GM18499 (cell line): ENCODE measurements around the gene PUDP.
"Not testable (repeated sequence)": the region's sequence is repeated elsewhere in the genome, so short reads cannot be mapped to it uniquely, and the experiment has no call there.

ENCODE experiments used
- ATAC-seq: cut with Tn5 transposase; IDR thresholded peaks from one replicate; pipeline ENCODE4 v1.9.1; 2021; ENCODE audit warnings: moderate number of reproducible peaks; ENCODE audit not compliant: insufficient read depth, unreplicated experiment

PUDP gene

DNA sequence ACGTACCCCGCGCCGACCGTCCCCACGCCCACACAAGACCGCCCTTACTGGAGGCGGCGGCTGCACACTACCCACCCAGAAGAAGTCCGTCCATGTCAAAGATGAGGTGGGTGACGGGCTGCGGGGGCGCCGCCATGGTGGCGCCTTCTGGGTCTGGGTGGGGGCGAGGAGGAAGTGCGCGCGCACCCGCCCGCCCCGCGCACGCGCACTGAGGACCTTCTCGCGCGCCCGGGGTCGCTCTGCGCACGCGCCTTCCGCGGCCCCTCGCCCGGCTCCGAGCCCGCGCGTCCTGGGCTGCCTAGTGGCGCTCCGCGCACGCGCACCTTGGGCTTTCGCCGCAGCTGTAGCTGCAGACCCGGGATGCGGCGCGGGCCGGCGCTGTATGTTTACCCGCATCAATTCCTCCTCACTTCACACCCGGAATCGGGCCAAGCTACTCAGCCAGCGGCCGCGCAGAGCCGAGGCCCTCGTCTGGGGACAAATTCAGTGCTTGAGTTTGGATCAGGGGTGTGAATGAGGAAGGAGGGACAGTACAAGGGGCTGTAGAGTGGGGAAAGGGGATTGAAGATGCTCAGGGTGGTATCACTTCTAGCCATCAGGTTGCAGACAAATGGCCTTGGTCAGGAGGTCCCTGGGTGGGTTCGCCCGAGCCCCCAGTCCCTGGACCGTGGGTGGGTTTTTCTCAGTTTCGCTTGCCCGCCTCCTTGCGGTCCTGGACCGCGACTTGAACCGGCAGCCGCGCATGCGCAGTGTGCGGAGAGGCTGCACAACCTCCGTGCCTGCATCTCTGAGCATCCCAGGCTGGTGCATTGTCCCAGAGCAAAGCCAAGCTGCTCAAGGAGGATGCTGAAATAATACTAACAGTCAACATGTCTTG lies at the start of gene PUDP:
PUDP (minus strand) TSS at position 176 of the 877 bp plus-strand sequence; CDS start at position 136, 40 bp downstream.
- ATAC-seq, result peak; percentile 51

DNA sequence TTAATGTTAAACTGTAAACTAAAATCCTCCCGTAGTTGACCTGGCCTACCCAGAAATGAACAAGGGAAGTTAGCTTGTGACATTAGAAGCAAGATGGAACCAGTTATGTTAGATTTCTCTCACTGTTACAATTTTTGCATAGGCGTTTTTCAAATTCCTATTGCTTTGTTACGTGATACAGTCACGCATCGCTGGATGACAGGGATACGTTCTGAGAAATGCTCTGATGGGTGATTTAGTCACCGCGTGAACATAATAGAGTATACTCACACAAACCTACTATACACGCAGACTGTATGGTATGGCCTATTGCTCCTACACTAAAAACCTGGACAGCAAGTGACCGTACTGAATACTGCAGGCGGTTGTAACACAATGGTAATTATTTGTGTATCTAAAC lies 46.7 kb upstream of the PUDP start:
- no peak for ATAC-seq

DNA sequence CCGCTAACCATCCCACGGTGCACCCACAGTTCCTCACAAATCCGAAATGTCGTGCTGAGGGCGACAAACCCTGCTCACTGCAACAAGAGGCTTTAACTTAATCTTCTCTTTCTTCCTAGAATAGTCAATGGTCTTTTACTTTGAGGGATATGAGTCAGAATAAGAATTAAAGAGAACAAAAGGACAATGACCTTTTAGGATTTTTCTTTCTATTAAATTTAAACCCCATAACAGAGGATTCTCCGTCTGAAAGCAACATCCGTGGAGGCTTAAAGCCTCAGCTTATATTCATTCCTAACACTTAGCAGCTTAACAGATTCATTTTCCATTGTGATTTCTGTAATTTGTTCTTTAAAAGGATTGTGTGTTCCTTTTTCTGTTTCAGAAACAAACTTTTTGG lies 44.9 kb upstream of the PUDP start:
- ATAC-seq, result no peak

DNA sequence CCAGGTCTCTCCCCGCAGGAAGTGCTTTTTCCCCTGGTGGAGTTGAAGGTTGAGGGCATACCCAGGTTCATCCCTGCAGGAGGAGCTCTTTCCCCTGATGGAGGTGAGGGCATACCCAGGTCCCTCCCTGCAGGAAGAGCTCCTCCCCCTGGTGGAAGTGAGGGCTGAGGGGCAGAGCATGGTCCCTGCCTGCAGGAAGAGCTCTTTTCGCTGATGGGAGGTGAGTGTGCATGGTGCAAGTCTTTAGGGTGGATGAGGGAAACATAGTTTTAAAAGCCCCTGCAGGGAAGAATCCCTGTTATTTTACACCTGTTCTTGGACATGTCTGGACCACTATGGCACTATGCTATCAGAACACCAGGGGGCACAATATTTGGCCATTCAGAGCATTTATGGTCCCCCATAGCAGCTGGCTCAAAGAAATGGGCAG lies 43.7 kb upstream of the PUDP start:
- no peak for ATAC-seq

DNA sequence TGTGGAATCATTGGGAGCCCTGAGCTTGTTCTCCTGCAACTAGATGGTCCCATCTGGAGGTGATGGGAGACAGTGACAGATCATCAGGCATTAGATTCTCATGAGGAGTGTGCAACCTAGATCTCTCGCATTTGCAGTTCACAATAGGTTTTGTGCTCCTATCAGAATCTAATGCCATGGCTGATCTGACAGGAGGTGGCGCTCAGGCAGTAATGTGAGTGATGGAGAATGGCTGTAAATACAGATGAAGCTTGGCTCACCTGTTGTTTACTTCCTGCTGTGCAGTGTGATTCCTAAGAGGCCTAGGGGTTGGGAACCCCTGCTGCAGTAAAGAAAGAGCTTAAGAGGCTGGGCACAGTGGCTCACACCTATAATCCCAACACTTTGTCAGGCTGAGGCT lies 42.2 kb upstream of the PUDP start:
- no peak for ATAC-seq

DNA sequence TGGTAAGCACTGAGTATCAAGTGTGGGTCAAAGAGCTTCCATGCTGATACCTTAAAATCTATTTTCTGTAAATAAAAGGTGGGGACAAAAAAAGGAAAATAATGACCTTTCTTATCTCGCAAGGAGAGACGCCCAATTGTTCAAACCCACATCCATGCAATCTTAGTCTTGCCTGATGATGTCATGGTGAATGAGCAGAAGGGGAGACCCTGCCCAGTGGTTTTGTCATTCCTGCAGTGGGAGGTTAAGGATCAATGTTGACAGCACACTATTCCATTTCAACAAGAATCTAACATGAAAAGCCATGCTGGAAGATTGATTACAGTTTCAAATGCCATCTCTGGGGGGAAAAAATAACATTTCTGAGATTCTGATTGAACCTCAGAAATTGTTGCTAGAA lies 40.7 kb upstream of the PUDP start:
- no peak for ATAC-seq

DNA sequence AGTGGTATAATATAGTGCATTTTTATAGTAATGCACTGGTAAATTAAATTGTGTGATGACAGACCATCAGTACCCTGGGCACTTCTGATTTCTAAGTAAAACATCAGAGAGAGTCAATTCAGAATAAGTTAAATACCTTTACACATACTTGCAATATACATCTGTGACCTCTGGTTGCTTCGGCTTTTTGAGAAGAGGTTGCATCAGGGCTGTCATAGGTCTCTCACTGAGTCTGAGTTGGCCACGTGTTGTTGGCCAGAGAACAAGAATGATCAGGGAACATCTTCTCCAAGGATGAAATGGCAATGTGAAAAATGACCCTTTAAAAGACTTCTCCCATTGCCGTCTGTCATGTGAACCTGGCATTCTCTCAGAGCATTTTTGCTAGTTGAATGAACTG lies 36.9 kb upstream of the PUDP start:
- ATAC-seq, result no peak

DNA sequence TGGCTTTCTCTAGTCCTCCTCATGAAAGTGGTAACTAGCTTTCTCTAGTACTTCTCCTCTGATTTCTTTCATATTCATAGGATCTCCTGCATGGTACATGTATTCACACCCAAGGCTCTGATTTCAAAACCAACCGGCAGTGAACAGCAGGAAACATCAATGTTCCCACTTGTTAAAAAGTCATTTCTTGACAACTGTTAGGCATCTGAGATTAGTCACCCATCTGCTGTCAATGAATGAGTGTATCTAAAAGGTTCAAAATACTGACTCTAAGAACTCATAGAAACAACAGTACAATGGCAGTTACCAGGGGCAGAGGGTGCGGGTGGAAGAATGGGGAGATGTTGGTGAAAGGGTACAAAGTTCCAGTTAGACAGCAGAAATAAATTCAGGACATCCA lies 31.5 kb upstream of the PUDP start:
- no peak for ATAC-seq

DNA sequence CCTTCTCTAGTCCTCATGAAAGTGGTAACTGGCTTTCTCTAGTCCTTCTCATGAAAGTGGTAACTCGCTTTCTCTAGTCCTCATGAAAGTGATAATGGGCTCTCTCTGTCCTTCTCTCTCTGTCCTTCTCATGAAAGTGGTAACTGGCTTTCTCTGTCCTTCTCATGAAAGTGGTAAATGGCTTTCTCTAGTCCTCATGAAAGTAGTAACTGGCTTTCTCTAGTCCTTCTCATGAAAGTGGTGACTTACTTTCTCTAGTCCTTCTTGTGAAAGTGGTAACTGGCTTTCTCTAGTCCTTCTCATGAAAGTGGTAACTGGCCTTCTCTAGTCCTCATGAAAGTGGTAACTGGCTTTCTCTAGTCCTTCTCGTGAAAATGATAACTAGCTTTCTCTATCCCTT lies 30.9 kb upstream of the PUDP start:
- not testable (repeated sequence) for ATAC-seq

DNA sequence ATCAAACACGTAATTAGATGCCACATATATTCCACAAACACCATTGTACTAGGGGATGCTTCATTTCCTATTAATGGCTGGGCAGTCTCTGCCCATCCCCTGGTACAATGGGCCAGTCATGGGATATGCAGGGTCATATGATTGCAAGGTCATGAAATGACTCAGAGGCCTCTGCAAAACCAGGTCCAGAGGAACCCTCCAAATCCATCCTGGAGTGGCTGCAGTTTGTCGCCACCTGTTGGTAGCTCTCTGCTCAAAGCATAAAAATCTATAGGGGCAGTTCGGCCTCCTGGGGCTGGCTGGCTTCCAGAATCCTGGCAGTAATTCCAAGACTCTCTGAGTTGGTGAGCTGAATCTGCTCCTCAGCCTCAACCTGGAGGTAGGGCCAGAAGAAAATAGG lies 22.9 kb upstream of the PUDP start:
- no peak for ATAC-seq

DNA sequence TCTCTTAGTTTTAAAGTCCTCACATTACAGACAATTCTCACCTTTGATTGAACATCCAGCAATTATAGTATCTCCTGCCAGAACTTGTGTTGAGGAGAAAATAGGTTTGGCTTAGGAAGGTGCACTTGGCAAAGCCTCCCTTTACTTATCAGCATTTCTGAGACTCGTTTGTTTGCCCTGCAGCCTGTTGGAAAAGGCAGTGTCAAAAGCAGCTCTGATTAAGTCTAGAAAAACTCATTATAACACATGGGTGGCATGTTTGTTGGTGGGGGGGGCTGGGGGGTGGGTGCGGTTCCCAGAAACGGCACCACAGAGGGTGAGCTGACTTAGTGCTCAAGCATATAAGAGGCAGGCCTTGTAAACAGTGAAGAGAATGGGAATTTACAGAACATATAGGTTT lies 21.7 kb upstream of the PUDP start:
- ATAC-seq, result no peak

DNA sequence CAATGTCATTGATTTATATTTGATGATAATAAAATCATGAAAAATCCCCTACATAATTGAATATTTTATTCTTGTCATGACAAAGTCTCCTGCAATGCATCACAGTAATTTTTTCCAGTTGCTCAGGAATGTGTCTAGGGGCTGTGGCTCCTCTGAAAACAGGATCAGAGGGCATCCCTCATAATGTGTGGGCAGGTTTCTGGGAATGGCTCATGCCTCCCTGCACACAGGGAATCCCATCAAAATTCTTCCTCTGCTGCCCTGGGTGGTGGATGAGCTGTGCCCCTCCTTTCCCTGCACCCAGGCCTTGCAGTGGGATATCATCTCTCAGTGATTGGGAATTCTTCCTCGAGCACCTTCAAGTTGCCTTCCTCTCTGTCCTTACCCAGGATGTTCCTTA lies 20.4 kb upstream of the PUDP start:
- ATAC-seq, result no peak

DNA sequence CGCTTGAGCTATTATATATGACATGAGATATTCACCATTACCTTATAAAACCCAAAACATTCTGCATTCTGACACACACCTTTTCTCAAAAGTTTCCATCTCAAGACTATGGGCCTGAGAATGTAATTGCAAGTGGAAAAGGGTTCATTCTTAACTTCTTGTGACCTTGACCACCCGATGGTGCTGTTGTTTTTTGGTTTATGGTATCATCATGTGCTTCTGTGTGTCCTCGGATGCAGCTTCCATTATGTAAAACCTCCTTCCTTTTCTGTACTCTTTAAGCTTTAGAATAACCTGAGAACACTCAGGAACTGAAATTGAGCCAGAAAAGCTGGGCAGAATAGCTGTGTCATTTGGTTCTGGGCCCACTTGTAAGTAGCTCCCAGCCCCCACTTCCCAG lies 16.2 kb upstream of the PUDP start:
- ATAC-seq, result no peak

DNA sequence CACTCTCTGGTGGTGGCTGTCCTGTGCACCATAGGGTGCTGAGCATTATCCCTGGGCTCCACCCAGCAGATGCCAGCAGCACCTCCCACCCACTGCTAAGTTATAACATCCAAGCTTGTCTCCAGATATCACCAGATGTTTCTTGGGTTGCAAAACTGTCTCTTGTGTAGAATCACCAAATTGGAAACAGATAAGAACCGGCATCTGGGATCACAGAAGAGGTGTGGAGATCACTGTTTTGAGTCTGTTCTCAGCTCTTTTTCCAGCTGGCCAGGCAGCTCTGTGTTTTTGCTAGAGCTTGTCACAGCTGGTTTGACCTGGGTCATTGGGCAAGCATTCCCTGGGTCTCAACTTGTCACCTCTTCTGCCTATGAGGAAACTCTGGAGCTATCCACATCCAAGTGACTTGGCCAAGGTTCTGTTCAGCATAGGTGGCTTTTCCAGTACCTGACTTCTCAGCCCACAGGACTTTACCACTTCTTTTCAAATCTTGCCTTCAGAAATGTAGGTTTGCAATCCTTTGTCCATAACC lies 15.3 kb upstream of the PUDP start:
- ATAC-seq, result no peak

DNA sequence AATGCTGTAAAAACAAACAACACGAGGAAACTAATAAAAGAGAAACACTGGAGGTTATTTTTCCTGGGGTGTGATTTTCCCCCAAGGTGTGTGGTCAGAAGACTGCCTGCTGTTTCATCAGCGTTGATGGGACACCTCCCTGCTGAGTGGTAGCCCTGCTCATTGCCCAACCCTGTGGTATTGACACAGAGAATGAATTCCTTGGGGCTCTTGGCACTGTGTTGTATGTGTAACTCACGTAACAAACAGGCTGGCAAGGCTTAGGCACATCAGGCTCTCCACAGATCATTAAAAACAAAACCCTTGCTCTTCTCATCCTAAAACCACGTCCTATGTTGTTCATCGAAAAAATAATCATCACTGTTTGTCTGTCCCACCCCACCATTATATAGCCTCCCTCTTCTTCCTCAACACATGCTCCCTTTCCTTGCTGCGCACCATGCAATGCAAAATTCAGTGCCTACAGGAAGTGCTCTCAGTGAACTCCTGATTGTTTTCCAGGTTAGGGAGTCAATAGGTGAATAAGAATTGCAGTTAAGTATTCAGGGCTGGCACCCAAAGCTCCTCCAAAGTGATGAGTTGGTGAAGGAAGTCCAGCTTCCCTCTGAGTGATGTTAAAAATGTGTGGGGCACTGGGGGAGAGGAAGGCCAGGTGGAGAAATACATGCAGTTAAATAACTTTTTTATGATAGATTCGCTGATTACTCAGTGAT lies 11.4 kb upstream of the PUDP start:
- no peak for ATAC-seq

DNA sequence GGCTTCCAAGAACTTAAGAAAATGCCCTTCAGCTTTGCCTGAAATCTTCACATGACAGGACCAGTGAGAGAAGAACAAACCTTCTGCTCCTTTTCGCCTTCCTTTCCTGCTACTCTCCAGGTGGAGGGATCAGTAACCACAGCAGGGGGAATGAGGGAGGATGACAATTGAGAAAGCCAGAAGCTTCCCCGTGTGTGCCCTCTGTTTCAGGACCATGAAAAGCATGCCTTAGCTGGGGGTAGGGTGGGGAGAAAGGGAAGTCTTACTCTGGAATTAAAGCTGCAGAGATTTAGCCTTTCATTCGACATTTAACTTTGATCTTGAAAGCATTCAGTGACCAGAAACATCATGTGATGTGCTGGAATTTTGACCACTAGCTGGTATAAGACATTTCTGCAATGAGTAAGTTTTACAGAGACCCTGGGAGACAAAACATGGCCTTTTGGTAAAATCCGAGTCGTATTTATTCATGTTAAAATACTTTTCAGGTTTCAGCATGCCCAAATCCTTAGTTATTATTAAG lies 10.6 kb upstream of the PUDP start:
- no peak for ATAC-seq

DNA sequence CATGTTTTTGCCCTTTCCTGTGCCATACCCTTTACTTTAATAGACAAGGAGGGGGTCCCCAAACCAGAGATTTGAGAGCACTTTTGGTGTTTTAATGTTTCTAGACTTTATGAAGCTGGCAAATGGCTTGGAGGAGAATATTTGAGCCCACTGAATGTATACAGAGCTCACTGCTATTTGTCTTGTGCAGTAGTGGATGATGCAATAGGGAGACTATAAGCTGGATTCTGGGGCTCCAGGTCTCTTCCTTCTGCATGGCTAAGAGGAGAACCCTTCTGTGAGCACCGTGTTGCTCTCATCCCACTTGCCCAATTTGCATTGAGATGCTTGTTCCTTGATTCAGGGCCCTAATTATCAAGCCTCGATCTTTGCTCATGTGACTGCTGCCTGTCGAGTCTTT lies 8.9 kb upstream of the PUDP start:
- ATAC-seq, result no peak

DNA sequence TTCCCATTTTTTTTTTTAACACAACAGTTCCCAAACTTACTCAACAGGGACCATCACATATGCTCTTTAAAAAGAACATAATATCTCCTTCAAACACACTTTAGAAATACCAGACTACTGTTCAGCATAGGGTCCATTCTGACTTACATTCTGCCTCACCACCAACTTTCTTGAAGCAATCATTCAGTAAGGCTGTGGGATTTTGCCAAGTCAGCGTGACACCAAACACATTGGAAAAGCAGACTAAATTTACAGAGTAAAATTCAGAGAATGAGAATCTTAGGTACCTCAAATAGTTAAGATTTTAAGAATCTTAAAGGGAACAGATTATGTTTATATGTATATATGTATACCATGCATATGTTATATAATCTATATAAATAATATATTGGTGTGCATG lies 7.2 kb upstream of the PUDP start:
- no peak for ATAC-seq

DNA sequence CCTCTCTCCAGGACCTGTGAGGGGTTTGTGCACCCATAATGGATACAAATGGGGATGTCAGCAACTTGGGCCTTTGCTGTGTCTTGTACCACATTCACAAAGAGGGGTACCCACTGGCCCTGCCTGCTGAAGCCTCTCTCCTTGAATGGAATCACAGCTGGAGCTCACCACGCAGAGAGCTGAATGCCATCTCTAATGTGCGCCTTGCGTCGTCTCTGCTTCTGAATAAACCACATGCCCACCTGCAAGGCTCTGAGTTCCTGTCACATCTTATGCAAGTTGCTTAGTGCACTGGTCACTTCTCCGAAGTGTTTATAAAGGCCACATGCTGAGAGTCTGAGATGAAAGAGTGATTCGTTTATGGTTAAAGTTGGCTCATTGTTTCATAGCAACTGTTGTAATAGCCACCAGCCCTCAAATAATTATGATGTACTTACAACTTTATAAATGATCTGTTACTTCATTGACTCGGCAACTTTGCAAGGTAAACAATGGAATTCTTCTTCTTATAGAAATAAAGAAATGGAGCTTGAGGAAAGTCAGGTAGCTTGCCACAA lies 6.2 kb upstream of the PUDP start:
- ATAC-seq, result no peak

DNA sequence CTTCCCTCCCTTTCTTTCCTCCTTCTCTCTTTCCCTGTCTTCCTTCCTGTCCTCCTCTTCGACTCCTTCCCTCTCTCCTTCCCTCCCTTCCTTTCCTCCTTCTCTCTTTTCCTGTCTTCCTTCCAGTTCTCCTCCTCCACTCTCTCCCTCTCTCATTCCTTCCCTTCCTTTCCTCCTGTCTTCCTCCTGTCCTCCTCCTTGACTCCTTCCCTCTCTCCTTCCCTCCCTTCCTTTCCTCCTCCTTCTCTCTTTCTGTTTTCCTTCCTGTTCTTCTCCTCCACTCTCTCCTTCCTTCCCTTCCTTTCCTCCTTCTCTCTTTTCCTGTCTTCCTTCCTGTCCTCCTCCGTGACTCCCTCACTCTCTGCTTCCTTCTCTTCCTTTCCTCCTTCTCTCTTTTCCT lies 5.3 kb upstream of the PUDP start:
- no peak for ATAC-seq

DNA sequence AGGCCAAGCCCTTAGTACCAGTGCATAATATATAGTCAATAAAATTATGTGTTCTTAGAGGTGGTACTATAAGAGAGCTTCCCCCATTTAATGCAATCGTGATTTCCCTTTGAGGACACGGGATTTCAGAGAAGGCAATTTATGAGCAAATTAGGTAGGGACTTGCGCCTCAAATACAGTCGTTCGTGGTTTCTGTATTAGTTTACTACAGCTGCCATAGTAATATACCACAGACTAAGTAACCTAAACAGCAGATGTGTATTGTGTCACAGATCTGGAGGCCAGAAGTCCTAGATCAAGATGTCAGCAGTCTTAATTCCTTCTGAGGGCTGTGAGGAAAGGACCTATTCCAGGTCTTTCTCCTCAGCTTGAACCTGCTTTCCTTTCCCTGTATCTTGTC lies 1.5 kb upstream of the PUDP start:
- no peak for ATAC-seq
